ENCODE results near the gene SBK1. TPM values are rescaled to one million over a fixed set of nuclear protein-coding genes. Genes with fewer than 3 reads are reported as not detected.

SBK1 gene
- total RNA-seq, 1 donor from 2014 or later = 22.9 TPM

DNA sequence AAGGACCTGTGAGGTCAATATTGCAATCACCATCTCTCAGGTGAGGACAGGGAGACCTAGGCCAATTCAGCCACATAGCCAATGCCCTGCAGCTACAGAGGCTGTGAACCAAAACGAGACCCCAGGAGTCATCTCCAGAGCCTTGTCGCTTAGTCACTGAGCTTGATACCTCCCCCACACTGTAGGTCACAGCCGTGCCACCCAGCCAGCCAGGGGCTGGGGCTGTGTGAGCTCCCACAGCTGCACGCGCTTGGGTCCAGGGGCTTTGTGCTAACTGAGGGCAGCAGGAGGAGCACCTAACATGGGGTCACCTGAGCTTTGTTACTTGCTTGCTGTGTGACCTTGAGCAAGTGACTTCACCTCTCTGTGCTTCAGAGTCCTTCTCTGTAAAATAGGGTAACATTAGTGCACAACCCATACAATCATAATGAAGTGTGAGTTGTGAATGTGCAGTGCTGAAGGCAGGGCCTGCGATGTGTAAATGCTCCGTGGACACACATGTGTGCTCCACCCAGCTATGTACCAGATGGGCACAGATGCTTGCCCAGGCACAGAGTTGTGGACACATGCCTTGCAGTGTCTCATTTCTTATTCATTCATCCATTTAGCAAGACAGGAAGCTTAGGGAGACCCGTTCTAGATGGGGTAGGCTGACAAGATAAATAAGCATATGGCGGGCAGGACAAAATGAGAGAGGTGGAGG is 25.9 kb downstream of the SBK1 start:
- peaks cover 3% of the 10 kb centered on the region for H3K27me3 Mint-ChIP-seq (ENCODE audit: unreplicated experiment)
- H3K9me3 Mint-ChIP-seq (ENCODE audit: unreplicated experiment) = no peaks in the 10 kb centered on the region
- TF ChIP-seq, protein P1, sequence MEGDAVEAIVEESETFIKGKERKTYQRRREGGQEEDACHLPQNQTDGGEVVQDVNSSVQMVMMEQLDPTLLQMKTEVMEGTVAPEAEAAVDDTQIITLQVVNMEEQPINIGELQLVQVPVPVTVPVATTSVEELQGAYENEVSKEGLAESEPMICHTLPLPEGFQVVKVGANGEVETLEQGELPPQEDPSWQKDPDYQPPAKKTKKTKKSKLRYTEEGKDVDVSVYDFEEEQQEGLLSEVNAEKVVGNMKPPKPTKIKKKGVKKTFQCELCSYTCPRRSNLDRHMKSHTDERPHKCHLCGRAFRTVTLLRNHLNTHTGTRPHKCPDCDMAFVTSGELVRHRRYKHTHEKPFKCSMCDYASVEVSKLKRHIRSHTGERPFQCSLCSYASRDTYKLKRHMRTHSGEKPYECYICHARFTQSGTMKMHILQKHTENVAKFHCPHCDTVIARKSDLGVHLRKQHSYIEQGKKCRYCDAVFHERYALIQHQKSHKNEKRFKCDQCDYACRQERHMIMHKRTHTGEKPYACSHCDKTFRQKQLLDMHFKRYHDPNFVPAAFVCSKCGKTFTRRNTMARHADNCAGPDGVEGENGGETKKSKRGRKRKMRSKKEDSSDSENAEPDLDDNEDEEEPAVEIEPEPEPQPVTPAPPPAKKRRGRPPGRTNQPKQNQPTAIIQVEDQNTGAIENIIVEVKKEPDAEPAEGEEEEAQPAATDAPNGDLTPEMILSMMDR (IDR thresholded peaks at IDR 0.05; ENCODE audit: unreplicated experiment) = no peak
- H3K4me3 Mint-ChIP-seq (ENCODE audit: unreplicated experiment) = no peak overlapping the region
- no peak overlapping the region for H3K27ac Mint-ChIP-seq (ENCODE audit: unreplicated experiment)
- no peak for DNase-seq (ENCODE audit: low spot score)
- H3K36me3 Mint-ChIP-seq (ENCODE audit: low read depth, unreplicated experiment) = peaks cover 10% of the 10 kb centered on the region
- no peaks in the 10 kb centered on the region for H3K4me1 Mint-ChIP-seq (ENCODE audit: unreplicated experiment)

DNA sequence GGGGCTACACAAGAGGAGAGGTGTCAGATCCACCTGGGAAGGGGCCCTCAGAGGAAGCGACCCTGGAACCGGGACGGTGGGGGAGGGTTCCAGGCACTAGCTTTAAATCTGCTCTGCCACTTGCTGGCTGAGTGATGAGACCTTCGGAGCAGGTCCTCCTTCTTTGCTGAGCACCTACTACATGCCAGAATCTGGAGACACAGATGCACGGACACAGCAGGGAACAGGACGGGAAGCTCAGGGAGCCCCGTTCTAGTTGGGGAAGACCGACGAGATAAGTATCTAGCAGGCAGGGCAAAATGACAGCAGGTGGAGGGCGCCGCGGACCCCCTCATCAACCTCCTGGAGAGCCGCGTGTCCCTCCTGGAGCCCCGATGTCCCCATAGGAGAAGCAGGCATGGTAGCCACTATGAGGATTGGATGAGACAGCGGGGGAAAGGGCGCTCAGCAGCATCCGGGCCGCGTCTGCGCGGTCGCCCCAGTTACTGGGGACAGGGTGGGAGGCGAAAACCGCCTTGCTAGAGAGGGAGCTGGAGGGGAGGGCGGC is 27.2 kb downstream of the SBK1 start:
- no peaks in the 10 kb centered on the region for H3K4me1 Mint-ChIP-seq (ENCODE audit: unreplicated experiment)
- no peak overlapping the region for H3K27ac Mint-ChIP-seq (ENCODE audit: unreplicated experiment)
- no peaks in the 10 kb centered on the region for H3K9me3 Mint-ChIP-seq (ENCODE audit: unreplicated experiment)
- TF ChIP-seq, protein P1 (IDR thresholded peaks at IDR 0.05; ENCODE audit: unreplicated experiment) = no peak
- peaks cover 10% of the 10 kb centered on the region for H3K36me3 Mint-ChIP-seq (ENCODE audit: low read depth, unreplicated experiment)
- no peak for DNase-seq (ENCODE audit: low spot score)
- H3K4me3 Mint-ChIP-seq (ENCODE audit: unreplicated experiment) = no peak overlapping the region
- peaks cover 3% of the 10 kb centered on the region for H3K27me3 Mint-ChIP-seq (ENCODE audit: unreplicated experiment)

DNA sequence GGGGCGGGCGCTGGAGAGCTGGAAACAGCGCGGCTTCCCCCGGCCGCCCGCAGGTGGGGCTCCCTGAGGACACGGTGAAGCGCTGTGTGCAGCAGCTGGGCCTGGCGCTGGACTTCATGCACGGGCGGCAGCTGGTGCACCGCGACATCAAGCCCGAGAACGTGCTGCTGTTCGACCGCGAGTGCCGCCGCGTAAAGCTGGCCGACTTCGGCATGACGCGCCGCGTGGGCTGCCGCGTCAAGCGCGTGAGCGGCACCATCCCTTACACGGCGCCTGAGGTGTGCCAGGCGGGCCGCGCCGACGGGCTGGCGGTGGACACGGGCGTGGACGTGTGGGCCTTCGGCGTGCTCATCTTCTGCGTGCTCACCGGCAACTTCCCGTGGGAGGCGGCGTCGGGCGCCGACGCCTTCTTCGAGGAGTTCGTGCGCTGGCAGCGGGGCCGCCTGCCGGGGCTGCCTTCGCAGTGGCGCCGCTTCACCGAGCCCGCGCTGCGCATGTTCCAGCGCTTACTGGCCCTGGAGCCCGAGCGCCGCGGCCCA is 27.8 kb downstream of the SBK1 start:
- DNase-seq (ENCODE audit: low spot score) = no peak
- Mint-ChIP-seq H3K27me3 (ENCODE audit: unreplicated experiment) (peaks cover 3% of the 10 kb centered on the region), H3K4me3 (ENCODE audit: unreplicated experiment) (no peak overlapping the region), H3K36me3 (ENCODE audit: low read depth, unreplicated experiment) (peaks cover 10% of the 10 kb centered on the region), H3K4me1 (ENCODE audit: unreplicated experiment) (no peaks in the 10 kb centered on the region), H3K9me3 (ENCODE audit: unreplicated experiment) (no peaks in the 10 kb centered on the region), H3K27ac (ENCODE audit: unreplicated experiment) (no peak overlapping the region)
- TF ChIP-seq, protein P1 (IDR thresholded peaks at IDR 0.05; ENCODE audit: unreplicated experiment) = no peak

DNA sequence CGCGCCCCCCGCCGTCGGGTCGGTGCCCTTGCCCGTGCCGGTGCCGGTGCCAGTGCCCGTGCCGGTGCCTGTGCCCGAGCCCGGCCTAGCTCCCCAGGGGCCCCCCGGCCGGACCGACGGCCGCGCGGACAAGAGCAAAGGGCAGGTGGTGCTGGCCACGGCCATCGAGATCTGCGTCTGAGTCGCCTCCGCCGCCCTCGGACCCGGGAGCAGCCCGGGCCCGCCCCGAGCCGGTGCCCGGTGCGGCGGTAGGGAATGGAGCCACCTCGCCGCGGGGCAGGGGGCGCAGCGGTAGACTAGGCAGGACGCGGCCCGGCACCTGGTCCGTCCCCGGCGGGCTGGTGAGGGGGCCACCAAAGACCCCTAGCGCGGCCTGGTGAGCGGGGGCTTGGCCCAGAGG is 28.4 kb downstream of the SBK1 start:
- Mint-ChIP-seq H3K4me1 (ENCODE audit: unreplicated experiment) (no peaks in the 10 kb centered on the region), H3K9me3 (ENCODE audit: unreplicated experiment) (no peaks in the 10 kb centered on the region), H3K4me3 (ENCODE audit: unreplicated experiment) (no peak overlapping the region), H3K36me3 (ENCODE audit: low read depth, unreplicated experiment) (peaks cover 10% of the 10 kb centered on the region), H3K27me3 (ENCODE audit: unreplicated experiment) (peaks cover 3% of the 10 kb centered on the region), H3K27ac (ENCODE audit: unreplicated experiment) (no peak overlapping the region)
- DNase-seq (ENCODE audit: low spot score) = no peak
- TF ChIP-seq, protein P1 (IDR thresholded peaks at IDR 0.05; ENCODE audit: unreplicated experiment) = no peak

All from endothelial cell (in vitro differentiated cells).